Adipose tissue (tissue), 3 donors: ENCODE measurements around the gene DDC. TPM values are rescaled to one million over a fixed set of nuclear protein-coding genes. Genes with fewer than 3 reads are reported as not detected.
"Not testable (repeated sequence)": the region's sequence is repeated elsewhere in the genome, so short reads cannot be mapped to it uniquely, and the experiment has no call there.

Experiments
- H3K27ac ChIP-seq: one replicate; pipeline ENCODE4 v1.5.1; 2013; ENCODE audit warnings: low read depth, low read length
- WGBS, 3 donors: extraction: QIAGEN DNeasy Blood & Tissue Kit; methylation state at CpG; one replicate each; pipeline ENCODE4 v1.1.7; 2013; 5-methylcytosine and 5-hydroxymethylcytosine counted together
- polyA plus RNA-seq, 3 donors: library from polyadenylated mRNA; stranded (reverse); fragments of 200-250 nt; gene quantifications; one replicate each; pipeline ENCODE4 v1.2.3, GENCODE V29; 2013
- donor health status: healthy with polysubstance abuse.
- donor health status: Bipolar disorder and iron deficiency.
- donor health status: healthy.

Gene DDC
- polyA plus RNA-seq, 3 donors: 0.13 to 3.4 (median 1.3) TPM

GRCh38 chr7:50560865-50561351, 4.3 kb downstream of the DDC start:
- H3K27ac ChIP-seq: no peak overlapping the region
- 47 to 63% (median 48%) methylated on average over 9 of the region's 9 CpGs for WGBS, 3 donors

DNA sequence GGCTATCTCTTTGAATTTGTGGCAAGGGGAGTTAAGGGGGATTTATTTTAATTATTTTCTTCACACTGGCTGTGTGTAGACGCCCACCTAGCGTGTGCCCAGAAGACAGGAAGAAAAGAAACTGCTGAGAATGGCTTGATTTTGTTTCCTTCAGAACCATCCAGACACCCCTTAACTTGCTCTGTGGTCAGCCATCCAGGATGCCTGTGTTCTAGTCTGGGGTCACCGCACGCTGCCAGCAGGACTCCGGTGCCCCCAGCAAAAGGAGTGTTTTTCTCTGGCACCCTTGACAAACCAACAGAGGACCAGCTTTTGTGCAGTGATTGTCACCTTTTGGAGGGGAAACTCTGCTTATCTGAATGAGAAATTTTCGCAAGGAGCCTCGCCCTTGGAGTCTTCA, 5.3 kb downstream of the DDC start:
- 56 to 95% (median 80%) methylated on average over 7 of the region's 7 CpGs for WGBS, 3 donors
- no peak overlapping the region for H3K27ac ChIP-seq

DNA sequence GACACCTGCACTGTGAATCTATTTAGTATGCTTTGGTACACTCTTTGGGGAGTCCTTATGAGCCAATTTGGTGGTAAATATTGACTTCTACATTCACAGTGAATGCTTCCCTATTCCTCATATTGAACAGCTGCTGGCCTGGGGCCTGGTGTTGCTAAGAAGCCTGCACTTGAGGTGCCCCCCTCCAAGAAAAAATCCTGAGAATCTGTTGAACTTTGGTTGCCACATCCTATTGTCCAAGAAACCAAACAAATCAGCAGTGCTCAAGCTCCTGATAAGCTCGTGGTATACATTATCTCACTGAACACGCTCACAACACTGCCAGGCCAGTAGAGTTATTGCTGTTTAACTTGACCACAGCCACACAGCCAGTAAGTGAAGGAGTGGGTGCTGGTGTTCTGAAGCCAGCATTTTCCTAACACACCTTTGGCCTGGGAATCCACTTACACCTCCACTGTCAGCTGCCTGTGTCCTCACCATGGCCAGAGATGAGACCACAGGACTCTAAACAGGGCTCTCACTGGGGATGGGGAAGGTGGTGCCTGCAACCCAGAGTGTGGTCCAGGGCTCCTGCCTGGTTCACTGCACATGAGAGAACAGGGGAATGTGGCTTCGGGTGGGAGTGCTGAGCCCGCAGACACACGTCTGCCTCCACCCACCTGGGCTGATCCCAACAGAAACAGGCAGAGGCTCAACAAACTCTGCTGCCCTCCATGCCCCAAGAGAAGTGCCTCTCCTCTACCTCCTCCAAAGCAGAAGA, 6.7 kb downstream of the DDC start:
- H3K27ac ChIP-seq: no peak overlapping the region
- WGBS, 3 donors: 71 to 75% (median 71%) methylated on average over 5 of the region's 5 CpGs

DNA sequence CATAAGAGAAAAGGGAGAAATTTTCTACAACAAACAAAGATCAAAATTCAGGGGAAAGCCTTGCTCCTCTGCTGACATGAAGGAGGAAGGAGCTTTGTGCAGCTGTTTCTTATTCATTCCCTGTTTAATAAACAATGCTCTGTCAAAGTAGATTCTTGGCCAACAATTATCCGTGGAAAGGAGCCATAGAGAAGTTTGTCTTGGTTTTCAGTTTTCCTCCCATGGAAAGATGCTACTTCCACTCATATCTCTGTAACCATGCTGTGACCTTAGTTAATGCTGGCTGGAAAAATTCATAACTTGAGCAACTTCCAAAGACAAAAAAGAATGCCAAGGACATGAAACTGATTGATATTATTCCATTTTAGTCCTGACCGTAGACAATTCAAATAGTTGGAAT, 8.1 kb downstream of the DDC start:
- WGBS, 3 donors: 25 to 47% (median 39%) methylated on average over 2 of the region's 2 CpGs

GRCh38 chr7:50556247-50556991, 8.8 kb downstream of the DDC start:
- H3K27ac ChIP-seq: no peak overlapping the region
- WGBS, 3 donors: 56 to 63% (median 62%) methylated on average over 8 of the region's 8 CpGs

More for the DNA sequence above, 8.1 kb downstream of the DDC start:
- no peak overlapping the region for H3K27ac ChIP-seq

DNA sequence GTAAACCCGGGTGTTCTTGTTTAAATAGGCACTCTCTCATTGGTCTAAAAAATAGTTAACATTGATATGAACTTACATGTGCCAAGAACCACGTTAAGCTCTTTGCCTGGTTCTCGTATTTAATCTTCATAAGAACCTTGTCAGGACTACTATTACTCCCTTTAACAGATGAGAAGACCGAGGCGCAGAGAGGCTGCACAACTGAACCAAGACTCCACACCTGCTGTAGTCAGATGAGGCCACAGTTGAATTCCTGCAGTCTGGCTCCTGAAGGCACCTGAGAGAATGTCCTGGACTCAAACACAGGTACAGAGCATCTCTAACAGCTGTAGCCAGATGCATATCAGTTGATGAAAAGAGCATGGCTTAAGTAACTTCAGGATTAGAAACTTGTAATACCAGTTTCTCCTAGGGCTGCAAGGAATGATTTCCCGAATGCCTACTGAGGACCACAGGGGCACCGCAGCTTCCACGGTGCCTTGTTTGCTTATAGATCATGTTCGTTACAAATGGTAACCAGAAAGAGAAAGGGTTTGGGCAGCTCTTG, 9.5 kb downstream of the DDC start:
- H3K27ac ChIP-seq: no peak overlapping the region
- 70 to 89% (median 86%) methylated on average over 9 of the region's 9 CpGs for WGBS, 3 donors

DNA sequence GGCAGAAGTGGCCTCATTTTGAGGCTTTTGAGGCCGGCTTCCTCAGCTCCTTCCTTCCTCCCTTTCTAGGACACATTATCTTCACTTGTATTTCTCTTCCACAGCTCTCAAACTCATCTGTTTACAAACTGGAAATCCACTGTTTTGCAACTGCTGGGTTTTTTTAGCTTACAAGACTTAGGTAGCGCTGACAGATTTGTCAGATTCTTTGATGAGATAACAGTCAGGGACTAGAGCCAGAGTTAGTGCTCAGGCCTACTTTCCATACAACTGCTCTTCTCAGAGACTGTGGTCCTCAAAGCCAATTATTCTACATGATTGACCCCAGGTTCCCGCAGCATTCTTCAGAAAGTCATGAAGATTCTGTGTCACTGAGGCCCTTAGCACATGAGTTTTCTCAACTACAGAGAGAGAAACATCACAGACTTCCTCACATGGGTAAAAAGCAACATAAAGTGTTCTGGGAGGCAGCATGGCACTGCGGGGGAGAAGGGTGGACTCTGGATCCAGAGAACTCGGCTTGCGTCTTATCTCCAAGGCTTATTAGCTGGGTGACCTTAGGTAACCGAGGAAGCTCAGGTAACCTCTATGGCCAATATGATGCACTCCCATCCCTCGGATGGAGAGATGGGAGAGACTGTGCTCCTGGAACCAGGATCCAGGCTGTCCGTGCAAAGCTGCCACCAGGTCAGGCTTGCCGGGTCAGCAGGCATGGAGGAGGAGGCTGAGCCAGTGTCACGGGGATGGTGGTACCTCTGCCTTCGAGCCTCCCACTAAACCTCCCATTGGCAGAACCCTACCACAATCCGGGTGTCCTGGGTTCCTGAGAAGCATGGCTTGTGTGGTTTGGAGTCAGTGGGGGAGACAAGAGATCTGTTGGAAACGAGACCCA, 10.5 kb downstream of the DDC start:
- 74 to 90% (median 87%) methylated on average over 14 of the region's 14 CpGs for WGBS, 3 donors
- no peak overlapping the region for H3K27ac ChIP-seq

DNA sequence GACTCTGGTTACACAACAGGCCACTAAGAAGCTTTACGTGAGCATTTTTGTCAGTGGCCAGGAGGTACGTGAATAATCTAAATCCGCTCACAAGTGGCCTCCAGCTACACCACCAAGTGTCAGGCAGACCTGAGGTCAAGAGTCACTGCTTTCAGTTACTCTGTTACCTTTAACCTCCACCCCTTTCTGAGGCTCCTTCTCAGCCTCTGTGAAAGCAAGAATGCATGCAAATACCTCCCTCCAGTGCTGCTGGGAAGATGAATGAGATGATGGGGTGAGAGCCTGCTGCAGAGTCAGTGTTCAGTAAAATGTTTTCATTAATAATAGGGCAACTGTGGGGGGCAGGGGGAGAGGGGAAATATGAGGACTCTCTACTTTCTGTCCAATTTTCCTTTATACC, 11.2 kb downstream of the DDC start:
- no peak overlapping the region for H3K27ac ChIP-seq
- 40 to 56% (median 41%) methylated on average over 3 of the region's 3 CpGs for WGBS, 3 donors

- H3K27ac ChIP-seq: no peak overlapping the region
- 28 to 47% (median 34%) methylated on average over 4 of the region's 4 CpGs for WGBS, 3 donors
Measured at GRCh38 chr7:50552921-50553320, 12.3 kb downstream of the DDC start.

- no peak overlapping the region for H3K27ac ChIP-seq
- WGBS, 3 donors: 17 to 85% (median 85%) methylated on average over 4 of the region's 4 CpGs
Measured at GRCh38 chr7:50552139-50552538, 13.1 kb downstream of the DDC start.

DNA sequence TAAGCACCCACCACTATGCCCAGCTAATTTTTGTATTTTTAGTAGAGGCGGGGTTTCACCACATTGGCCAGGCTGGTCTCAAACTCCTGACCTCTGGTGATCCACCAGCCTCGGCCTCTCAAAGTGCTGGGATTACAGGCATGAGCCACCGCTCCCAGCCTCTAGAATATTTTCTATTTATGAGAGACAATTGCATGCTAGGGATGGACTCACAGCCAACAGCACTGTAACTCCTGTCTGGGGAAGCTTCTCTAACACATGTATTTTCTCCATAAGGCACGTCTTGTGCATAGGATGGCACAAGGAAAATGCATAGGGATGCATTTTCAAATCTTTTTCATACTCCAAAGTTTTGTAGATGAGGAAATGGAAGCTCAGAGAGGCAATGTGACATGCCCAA, 19.6 kb downstream of the DDC start:
- WGBS, 3 donors: 85 to 95% (median 91%) methylated on average over 4 of the region's 4 CpGs
- not testable (repeated sequence) for H3K27ac ChIP-seq

DNA sequence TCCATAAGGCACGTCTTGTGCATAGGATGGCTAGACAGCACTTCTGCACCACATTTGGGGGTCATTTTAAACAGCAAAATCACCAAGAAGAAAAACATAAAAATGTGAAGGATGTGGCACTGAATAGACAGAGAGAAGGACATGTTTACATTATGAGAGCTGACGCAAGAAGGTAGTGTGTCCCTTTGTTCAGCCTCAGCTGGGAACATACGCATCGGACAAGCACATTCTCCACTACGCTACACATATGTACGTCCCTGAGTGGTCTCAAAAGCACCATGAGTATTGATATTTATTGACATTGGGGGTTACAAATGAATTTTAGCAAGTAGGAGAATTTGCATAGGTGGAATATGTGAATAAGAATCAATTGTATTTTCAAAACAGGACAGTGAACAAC, 20.2 kb downstream of the DDC start:
- WGBS, 3 donors: 74 to 85% (median 75%) methylated on average over 6 of the region's 6 CpGs
- H3K27ac ChIP-seq: no peak overlapping the region

GRCh38 chr7:50543776-50544442, 21.3 kb downstream of the DDC start:
- H3K27ac ChIP-seq: no peak overlapping the region
- 92 to 93% (median 93%) methylated on average over 18 of the region's 18 CpGs for WGBS, 3 donors

GRCh38 chr7:50542132-50542531, 23.1 kb downstream of the DDC start:
- WGBS, 3 donors: 90 to 94% (median 93%) methylated on average over 11 of the region's 11 CpGs
- H3K27ac ChIP-seq: no peak overlapping the region

- 93 to 97% (median 94%) methylated on average over 9 of the region's 9 CpGs for WGBS, 3 donors
- no peak overlapping the region for H3K27ac ChIP-seq
Measured at GRCh38 chr7:50540785-50541579, 24.2 kb downstream of the DDC start.

GRCh38 chr7:50539725-50540124, 25.5 kb downstream of the DDC start:
- WGBS, 3 donors: 93 to 94% (median 93%) methylated on average over 15 of the region's 15 CpGs

GRCh38 chr7:50538478-50538877, 26.7 kb downstream of the DDC start:
- no peak overlapping the region for H3K27ac ChIP-seq
- WGBS, 3 donors: 92 to 96% (median 92%) methylated on average over 4 of the region's 4 CpGs

More at GRCh38 chr7:50539725-50540124, 25.5 kb downstream of the DDC start:
- no peak overlapping the region for H3K27ac ChIP-seq
